Measurements from ENCODE around the gene AMN1.

Gene AMN1

DNA sequence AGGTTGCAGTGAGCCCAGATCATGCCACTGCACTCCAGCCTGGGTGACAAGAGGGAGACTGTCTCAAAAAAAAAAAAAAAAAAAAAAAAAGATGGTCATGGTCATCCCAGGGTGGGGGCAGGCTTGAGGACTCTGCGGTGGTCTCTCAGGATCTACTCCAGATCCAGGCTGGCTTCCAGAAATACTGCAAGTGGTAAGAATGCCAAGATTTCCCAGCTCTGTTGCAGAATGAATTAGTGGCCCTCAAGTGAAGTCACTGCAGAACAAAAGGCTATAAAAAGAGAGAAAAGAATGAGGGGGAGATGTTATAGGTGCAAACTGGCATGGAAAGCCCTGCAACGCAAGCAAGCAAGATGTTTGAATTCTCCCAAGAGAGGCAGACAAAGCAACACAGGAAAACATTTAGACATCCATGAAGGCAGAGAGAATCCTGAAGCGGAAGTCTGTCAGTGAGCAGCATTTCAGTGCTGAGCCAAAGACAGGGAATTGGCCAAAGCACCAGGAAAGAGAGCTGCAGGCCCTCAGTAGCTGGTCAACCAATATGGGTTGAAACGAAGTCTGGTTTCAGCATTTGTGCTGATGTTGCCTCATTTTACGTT lies 101.3 kb downstream of the AMN1 start:
- no peak for ATAC-seq

DNA sequence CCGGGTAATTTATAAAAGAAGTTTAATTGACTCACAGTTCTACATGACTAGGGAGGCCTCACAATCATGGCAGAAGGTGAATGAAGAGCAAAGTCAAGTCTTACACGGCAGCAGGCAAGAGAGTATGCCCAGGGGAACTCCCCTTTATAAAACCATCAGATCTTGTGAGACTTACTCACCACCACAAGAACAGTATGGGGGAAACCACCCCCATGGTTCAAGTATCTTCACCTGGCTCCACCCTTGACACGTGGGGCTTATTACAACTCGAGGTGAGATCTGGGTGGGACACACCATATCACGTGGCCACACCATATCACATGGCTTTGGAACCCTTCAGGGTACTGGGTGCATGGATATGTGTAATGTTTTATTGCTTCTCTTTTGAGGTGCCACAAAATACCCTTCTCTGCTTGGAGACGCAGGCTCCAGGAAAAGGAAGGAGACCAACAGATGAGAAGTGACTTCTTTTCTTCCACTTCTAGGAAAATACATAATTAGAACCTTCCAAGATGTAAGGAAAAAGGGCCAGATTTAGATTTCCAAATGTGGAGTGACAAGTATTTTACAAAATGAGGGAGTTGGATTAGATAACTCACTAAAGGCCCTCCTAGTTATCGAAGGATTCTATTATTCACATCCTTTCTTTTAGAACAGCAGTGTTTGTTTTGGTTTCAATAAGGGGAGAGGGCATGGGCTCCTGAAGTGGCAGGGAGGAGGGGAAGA lies 102.4 kb downstream of the AMN1 start:
- TF ChIP-seq, protein P1, sequence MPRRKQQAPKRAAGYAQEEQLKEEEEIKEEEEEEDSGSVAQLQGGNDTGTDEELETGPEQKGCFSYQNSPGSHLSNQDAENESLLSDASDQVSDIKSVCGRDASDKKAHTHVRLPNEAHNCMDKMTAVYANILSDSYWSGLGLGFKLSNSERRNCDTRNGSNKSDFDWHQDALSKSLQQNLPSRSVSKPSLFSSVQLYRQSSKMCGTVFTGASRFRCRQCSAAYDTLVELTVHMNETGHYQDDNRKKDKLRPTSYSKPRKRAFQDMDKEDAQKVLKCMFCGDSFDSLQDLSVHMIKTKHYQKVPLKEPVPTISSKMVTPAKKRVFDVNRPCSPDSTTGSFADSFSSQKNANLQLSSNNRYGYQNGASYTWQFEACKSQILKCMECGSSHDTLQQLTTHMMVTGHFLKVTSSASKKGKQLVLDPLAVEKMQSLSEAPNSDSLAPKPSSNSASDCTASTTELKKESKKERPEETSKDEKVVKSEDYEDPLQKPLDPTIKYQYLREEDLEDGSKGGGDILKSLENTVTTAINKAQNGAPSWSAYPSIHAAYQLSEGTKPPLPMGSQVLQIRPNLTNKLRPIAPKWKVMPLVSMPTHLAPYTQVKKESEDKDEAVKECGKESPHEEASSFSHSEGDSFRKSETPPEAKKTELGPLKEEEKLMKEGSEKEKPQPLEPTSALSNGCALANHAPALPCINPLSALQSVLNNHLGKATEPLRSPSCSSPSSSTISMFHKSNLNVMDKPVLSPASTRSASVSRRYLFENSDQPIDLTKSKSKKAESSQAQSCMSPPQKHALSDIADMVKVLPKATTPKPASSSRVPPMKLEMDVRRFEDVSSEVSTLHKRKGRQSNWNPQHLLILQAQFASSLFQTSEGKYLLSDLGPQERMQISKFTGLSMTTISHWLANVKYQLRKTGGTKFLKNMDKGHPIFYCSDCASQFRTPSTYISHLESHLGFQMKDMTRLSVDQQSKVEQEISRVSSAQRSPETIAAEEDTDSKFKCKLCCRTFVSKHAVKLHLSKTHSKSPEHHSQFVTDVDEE (CRISPR knock-in tag; IDR thresholded peaks at IDR 0.05): no peak
- TF ChIP-seq ZC3H10 (CRISPR knock-in tag; IDR thresholded peaks at IDR 0.05) (no peak), CSDC2 (CRISPR knock-in tag; IDR thresholded peaks at IDR 0.05) (no peak), TCF4 (CRISPR knock-in tag; IDR thresholded peaks at IDR 0.05; ENCODE audit: borderline replicate concordance) (no peak)
- ATAC-seq: no peak

More for the DNA sequence above, 101.3 kb downstream of the AMN1 start:
- TF ChIP-seq PPARA (CRISPR knock-in tag; IDR thresholded peaks at IDR 0.05; ENCODE audit: borderline replicate concordance): no peak
- no peak for TF ChIP-seq OSR1 (CRISPR knock-in tag; IDR thresholded peaks at IDR 0.05)
- TF ChIP-seq, protein P2, sequence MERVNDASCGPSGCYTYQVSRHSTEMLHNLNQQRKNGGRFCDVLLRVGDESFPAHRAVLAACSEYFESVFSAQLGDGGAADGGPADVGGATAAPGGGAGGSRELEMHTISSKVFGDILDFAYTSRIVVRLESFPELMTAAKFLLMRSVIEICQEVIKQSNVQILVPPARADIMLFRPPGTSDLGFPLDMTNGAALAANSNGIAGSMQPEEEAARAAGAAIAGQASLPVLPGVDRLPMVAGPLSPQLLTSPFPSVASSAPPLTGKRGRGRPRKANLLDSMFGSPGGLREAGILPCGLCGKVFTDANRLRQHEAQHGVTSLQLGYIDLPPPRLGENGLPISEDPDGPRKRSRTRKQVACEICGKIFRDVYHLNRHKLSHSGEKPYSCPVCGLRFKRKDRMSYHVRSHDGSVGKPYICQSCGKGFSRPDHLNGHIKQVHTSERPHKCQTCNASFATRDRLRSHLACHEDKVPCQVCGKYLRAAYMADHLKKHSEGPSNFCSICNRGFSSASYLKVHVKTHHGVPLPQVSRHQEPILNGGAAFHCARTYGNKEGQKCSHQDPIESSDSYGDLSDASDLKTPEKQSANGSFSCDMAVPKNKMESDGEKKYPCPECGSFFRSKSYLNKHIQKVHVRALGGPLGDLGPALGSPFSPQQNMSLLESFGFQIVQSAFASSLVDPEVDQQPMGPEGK (CRISPR knock-in tag; IDR thresholded peaks at IDR 0.05; ENCODE audit: borderline replicate concordance): no peak
- TF ChIP-seq ZFP30 (CRISPR knock-in tag; IDR thresholded peaks at IDR 0.05): no peak
- no peak for TF ChIP-seq ZNF565 (CRISPR knock-in tag; conservative IDR thresholded peaks at IDR 0.05; ENCODE audit: low read depth)
- TF ChIP-seq BACH2 (CRISPR knock-in tag; IDR thresholded peaks at IDR 0.05; ENCODE audit: borderline replicate concordance): no peak
- TF ChIP-seq, protein P3, sequence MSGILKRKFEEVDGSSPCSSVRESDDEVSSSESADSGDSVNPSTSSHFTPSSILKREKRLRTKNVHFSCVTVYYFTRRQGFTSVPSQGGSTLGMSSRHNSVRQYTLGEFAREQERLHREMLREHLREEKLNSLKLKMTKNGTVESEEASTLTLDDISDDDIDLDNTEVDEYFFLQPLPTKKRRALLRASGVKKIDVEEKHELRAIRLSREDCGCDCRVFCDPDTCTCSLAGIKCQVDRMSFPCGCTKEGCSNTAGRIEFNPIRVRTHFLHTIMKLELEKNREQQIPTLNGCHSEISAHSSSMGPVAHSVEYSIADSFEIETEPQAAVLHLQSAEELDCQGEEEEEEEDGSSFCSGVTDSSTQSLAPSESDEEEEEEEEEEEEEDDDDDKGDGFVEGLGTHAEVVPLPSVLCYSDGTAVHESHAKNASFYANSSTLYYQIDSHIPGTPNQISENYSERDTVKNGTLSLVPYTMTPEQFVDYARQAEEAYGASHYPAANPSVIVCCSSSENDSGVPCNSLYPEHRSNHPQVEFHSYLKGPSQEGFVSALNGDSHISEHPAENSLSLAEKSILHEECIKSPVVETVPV (CRISPR knock-in tag; IDR thresholded peaks at IDR 0.05): no peak
- TF ChIP-seq CSDC2 (CRISPR knock-in tag; IDR thresholded peaks at IDR 0.05): no peak

DNA sequence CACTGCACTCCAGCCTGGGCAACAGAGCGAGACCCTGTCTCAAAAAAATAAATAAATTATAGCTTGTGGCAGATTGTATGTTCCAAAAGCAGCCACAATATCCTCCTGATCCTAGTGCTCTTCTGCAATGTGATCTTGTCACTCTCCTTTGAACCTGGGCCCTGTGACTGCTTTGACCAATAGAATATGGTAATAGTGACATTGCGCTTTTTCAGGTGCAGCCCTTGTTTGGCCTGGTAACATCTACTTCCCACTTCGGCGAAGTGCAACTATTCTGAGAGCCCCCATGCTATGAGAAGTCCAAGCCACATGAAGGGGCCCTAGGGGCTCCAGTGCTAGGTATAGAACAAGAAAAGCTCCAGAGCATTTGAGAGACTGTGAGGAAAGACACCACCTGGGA lies 106.8 kb downstream of the AMN1 start:
- ATAC-seq: no peak

More for the DNA sequence above, 106.8 kb downstream of the AMN1 start:
- no peak for TF ChIP-seq ZNF8 (CRISPR knock-in tag; IDR thresholded peaks at IDR 0.05)
- no peak for TF ChIP-seq TOX (CRISPR knock-in tag; IDR thresholded peaks at IDR 0.05; ENCODE audit: borderline replicate concordance)
- TF ChIP-seq ESRRG (CRISPR knock-in tag; IDR thresholded peaks at IDR 0.05): no peak
- TF ChIP-seq ZC3H10 (CRISPR knock-in tag; IDR thresholded peaks at IDR 0.05): no peak
- TF ChIP-seq ZNF70 (CRISPR knock-in tag; IDR thresholded peaks at IDR 0.05): no peak
